Activated CD8-positive, alpha-beta memory T cell treated with anti-CD3 and anti-CD28 coated beads for 24 hours (primary cell): ENCODE measurements around the gene ANKDD1A.

Experiments used
- DNase-seq: peaks from one replicate; pipeline ENCODE4 v3.0.0-alpha.2; 2020

Gene ANKDD1A

GRCh38 chr15:64896371-64897069 is 15.2 kb upstream of the ANKDD1A start:
- no peak for DNase-seq

- DNase-seq, result no peak
Measured at GRCh38 chr15:64897345-64897985, 14.2 kb upstream of the ANKDD1A start.

DNA sequence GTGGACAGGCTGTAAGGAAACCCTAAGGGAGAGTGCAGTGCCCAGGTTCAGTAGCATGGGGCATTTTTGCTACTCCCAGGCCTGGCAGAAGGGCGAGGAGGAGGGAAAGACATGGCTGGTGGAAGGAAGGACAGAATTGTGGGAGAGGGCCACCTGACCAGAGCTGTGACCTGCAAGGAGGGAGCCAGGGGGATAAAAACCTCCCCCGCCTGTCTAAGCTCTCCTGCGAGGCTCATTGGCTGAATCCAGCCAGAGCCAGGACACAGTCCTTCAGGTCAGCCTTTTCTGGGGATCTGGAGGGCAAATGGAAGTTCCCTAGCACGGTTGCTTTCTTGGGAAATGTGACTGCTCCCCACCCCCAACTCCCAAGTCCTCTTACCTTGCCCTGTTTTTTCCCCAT is 13.3 kb upstream of the ANKDD1A start:
- no peak for DNase-seq

- DNase-seq, result no peak
Measured at GRCh38 chr15:64901141-64901540, 10.6 kb upstream of the ANKDD1A start.

- DNase-seq, result no peak
Measured at GRCh38 chr15:64901914-64902313, 9.8 kb upstream of the ANKDD1A start.

DNA sequence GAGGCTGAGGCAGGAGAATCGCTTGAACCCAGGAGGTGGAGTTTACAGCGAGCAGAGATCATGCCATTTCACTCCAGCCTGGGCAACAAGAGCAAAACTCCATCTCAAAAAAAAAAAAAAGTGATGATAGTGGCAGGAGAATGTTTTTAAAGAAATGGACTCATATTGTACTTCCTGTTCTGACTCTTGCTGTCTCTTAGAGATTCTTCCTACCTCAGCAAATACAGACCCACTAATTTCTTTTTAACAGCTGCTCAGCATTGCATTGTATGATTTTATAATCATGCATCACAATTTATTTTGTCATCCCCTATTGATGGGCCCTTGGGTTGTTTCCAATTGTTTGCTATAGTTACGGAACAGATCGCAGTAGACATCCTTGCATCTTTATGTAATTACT is 8.8 kb upstream of the ANKDD1A start:
- DNase-seq, result no peak

DNA sequence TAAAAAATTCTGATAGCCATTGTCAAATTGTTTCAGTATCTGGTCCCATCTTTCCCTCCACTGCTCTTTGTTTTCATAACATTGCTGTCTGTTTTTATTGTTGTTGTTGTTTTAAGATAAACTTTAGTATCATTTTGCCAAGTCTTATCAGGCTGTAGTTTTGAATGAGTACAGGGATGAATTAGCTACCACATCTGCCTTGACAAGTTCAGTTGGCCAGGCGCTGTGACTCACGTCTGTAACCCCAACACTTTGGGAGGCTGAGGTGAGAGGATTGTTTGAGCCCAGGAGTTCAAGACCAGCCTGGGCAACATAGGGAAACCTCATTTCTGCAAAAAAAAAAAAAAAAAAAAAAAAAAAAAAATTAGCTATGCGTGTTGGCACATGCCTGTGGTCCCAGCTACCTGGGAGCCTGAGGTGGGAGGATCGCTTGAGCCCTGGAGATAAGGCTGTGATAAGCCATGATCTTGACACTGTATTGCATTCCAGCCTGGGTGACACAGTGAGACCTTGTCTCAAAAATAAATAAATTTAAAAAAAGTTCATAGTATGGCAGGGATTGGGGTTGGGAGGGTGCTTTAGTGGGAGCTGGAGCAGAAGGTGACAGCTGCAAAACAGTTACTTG is 8.3 kb upstream of the ANKDD1A start:
- DNase-seq, result no peak

GRCh38 chr15:64904189-64904588 is 7.5 kb upstream of the ANKDD1A start:
- DNase-seq, result no peak

GRCh38 chr15:64905119-64905831 is 6.4 kb upstream of the ANKDD1A start:
- peak; percentile 91 for DNase-seq

DNA sequence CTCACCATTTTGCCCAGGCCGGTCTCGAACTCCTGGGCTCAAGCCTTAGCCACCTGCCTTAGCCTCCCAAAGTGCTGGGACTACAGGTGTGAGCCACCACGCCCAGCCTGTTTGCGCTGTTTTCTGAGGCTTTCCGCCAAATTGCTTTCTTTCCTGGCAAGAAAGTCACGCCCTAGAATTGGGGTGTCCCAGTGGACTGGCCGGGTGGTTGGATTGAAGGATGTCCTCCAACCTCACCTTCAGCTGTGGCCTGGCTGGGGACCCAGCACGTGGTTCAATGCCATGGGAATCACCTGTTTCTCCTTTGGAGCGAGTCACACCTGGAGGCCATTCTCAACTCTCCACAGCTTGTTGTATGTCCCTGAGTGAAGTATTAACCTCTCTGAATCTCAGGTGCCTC is 5.8 kb upstream of the ANKDD1A start:
- DNase-seq, result no peak

GRCh38 chr15:64906402-64906801 is 5.3 kb upstream of the ANKDD1A start:
- no peak for DNase-seq

- DNase-seq, result no peak
Measured at GRCh38 chr15:64907991-64908390, 3.7 kb upstream of the ANKDD1A start.

GRCh38 chr15:64909546-64909945 is 2.2 kb upstream of the ANKDD1A start:
- DNase-seq, result no peak

DNA sequence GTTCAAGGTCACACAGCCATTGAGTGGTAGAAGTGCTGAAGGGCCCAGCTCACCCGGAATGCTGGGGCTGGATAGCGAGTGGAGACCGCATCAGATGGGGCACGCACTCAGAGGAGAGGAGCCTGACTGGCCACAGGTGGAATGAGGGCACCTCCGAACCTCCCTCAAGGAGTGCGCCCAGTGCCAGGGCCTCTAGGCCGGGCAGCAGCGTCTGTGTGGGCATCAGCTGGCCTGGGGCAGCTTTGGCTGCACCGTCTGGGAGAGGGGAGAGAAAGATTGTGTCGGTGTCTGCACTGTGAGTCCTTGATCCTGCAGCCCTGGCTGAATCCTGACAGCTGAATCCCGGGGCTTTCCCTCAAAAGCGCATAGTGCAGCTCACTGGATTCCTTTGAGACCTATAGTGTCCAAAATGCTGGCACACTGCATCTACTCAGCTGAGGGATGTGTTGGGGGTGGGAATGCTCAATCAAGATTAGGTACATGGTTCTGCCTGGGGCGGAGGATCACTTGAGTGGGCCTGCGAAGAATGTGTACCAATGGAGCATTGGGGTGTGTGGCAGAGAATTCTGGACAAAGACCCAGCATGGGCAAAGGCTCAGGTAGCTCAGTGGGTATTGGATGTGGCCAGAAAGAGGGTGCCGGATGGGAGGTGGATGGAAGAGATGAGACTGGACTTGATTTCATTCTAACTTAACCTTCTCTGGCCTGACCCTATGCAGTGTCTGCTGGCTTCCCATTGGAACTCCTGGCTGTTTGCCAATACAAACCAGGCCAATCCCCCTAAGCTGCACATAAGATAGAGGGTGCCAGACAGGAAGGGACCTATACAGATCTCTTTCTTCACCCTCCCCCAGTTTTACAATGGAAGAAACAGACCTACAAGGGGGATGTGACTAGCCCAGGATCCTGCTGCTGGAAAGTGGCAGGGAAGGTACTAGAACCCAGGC is 950 bp downstream of the ANKDD1A start:
- DNase-seq, result no peak

- DNase-seq, result no peak
Measured at GRCh38 chr15:64915518-64916227, 4.0 kb downstream of the ANKDD1A start.

DNA sequence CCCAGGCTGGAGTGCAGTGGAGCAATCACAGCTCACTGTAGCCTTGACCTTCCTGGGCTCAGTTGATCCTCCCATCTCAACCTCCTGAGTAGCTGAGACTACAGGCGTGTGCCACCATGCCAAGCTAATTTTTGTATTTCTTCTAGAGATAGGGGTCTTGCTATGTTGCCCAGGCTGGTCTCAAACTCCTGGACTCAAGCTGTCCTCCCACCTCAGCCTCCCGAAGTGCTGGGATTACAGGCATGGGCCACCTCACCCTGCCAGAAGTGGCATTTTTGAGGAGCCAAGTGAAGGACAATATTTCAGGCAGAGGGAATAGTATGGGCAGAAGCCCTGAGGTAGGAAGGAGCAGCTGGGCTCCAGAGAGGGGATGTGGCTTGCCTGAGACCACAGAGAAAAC is 4.7 kb downstream of the ANKDD1A start:
- no peak for DNase-seq

- DNase-seq, result no peak
Measured at GRCh38 chr15:64917211-64917610, 5.5 kb downstream of the ANKDD1A start.

DNA sequence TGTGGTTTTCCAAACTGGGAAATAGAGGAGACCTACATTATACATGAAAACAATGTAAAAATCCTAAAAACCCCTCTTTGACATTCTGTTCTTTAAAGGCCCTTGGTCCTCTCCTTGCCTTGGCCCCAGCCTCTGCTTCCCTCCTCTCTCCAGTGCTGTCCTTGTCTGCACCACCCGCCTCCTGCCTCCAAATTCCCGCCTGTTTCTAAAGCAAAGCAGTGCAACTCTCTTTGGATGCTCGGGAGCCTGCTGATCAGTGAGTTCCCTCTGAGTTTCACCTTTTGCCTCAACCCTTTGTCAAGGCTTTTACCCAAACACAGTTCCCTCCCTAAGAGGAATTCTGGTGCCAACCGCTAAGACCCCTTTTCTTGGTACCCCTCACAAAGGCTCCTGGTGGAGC is 8.0 kb downstream of the ANKDD1A start:
- no peak for DNase-seq

GRCh38 chr15:64921711-64922110 is 10.0 kb downstream of the ANKDD1A start:
- no peak for DNase-seq

DNA sequence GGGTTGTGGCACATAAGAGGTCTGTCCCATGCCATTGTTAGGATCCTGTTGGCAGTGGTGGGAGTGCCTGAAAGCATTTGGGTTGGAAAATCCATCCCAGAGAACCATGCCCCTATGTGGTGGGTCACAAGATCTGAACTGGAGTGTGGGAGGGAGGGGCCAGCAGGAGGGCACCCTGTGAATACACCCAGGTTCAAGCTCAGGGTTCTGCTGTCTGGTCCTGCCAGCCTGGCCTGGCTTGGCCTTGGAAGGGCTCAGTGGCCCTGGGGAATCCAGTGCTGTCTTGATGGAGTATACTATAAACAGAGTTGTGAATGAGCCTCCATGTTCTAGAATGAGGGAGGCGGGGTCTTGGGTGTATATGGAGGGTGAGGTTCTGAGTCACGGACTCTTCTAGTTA is 11.8 kb downstream of the ANKDD1A start:
- DNase-seq, result no peak

DNA sequence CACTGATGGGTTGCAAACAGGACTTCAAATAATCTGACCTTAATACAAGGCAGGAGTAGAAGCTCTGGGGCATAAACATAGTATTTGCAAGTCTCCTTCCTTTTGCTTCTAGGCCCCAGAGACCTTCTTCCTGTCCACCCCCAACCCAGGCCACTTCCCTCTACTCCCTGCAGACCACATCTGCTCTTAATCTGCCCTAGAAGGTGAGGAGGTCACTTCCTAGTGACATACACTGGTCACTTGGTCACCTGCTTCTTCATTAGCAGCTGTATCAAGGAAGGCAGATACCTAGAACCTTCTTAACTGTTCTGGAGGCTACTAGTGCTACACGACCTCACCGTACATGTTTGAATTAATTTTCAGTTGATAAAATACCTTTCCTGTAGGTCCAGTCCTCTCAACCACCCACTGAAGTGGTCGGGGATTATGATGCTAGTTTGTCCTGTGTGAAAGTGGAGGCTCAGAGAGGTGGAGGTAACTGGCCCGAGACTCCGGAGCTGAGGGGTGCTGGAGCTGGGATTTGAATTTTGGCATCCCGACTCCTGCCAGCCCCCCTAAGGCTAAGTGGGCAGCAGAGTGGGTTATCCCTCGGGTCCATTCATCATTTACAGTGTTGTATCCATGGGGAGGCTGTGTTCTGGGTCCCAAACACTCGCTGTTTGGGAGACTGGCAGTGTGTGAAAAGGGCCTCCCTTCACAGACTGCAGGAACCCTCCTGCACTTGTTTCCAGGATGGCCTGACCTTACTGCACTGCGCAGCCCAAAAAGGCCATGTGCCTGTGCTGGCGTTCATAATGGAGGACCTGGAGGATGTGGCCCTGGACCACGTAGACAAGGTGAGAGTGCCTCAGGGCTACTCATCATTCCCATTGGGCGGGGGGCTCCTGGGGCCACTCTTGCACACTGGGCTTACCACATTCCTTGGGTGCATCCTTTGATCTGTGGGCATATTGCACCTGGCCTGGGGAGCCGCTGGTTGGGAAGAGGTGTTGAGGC is 13.9 kb downstream of the ANKDD1A start:
- no peak for DNase-seq
